PC-3 (cell line): ENCODE measurements around the gene TFAP2A.

Source experiments
- EZH2 ChIP-seq: fragments of 300-600 bp; sonication (generic); IDR thresholded peaks from one replicate; pipeline ENCODE4 v1.6.1; 2017; ENCODE audit warnings: antibody characterized with exemption, mild to moderate bottlenecking, low read length; ENCODE audit not compliant: unreplicated experiment
- TF ChIP-seq, protein P1 (sequence below): fragments of 300-600 bp; sonication (generic); conservative IDR thresholded peaks from 2 replicates; pipeline ENCODE4 v1.5.1; 2017; ENCODE audit warnings: antibody characterized with exemption, low read depth, mild to moderate bottlenecking, low read length

- TF ChIP-seq, protein P1, sequence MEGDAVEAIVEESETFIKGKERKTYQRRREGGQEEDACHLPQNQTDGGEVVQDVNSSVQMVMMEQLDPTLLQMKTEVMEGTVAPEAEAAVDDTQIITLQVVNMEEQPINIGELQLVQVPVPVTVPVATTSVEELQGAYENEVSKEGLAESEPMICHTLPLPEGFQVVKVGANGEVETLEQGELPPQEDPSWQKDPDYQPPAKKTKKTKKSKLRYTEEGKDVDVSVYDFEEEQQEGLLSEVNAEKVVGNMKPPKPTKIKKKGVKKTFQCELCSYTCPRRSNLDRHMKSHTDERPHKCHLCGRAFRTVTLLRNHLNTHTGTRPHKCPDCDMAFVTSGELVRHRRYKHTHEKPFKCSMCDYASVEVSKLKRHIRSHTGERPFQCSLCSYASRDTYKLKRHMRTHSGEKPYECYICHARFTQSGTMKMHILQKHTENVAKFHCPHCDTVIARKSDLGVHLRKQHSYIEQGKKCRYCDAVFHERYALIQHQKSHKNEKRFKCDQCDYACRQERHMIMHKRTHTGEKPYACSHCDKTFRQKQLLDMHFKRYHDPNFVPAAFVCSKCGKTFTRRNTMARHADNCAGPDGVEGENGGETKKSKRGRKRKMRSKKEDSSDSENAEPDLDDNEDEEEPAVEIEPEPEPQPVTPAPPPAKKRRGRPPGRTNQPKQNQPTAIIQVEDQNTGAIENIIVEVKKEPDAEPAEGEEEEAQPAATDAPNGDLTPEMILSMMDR, result no peak
- TF ChIP-seq EZH2, result no peak
These were observed 9.9 kb downstream of the TFAP2A start for GRCh38 chr6:10404799-10405512.
